ENCODE data around the gene CMKLR1.

Gene CMKLR1

GRCh38 chr12:108338915-108339657 lies at the start of gene CMKLR1:
CMKLR1 (minus strand) TSS chr12:108339311; CDS start chr12:108293591, 45,720 bp downstream.
- no peak for DNase-seq

DNA sequence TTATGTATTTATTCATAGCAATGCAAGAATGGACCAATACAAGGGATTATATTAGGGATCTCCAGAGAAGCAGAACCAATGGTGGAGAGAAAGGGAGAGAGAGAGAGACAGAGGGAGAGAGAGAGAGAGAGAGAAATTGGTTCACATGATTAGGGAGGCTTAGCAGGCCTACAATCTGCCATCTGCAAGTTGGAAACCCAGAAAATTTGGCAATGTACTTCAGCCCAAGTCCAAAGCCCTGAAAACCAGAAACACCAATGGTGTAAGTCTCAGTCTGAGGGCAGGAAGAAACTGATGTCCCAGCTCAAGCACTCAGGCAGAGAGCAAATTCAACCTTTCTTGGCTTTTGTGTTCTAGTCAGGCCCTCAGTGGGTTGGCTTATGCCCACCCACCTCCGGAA lies 48.7 kb upstream of the CMKLR1 start:
- no peak for DNase-seq

GRCh38 chr12:108386709-108387360 lies 47.7 kb upstream of the CMKLR1 start:
- peak; percentile 31 for DNase-seq

GRCh38 chr12:108382437-108382801 lies 43.3 kb upstream of the CMKLR1 start:
- no peak for DNase-seq

- DNase-seq: no peak
Observed at GRCh38 chr12:108381787-108382436, 42.8 kb upstream of the CMKLR1 start.

DNA sequence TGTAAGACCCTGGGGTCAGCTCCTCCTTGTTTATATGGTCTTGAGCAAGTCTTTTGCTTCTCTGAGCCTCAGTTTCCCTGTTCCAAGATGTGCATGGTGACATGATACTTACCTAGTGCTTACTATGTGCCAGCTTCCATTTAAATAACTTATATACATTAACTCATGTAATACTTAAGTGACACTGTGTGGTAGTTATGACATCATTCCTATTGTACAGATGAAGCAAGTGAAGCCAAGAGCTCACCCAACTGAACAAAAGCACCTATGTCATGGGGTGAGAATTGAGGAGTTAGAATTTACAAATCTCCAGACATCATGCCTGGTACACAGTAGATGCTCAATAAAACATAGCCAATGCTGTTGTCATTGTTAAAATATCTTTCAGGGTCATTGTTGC lies 41.3 kb upstream of the CMKLR1 start:
- no peak for DNase-seq

DNA sequence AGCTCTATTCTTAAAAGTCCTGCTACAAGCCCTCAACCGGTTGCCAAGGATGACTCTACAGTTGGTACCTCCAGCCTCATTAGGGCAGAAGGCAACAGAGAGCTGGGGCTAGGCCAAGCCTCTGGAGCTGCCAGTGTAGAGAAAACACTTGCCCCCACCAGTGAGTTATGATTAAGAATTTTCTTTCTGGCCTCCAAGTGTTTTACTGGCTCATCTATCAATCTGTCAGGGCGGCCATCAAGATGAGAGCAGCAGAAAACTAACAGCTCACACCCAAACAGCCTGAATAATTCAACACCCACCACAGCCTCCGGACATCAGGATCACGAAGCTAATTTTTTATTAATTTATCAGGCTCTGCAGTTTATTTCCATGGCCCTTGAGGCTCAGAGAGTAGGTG lies 40.7 kb upstream of the CMKLR1 start:
- DNase-seq: no peak

- DNase-seq: no peak
Observed at GRCh38 chr12:108378926-108379325, 39.8 kb upstream of the CMKLR1 start.

DNA sequence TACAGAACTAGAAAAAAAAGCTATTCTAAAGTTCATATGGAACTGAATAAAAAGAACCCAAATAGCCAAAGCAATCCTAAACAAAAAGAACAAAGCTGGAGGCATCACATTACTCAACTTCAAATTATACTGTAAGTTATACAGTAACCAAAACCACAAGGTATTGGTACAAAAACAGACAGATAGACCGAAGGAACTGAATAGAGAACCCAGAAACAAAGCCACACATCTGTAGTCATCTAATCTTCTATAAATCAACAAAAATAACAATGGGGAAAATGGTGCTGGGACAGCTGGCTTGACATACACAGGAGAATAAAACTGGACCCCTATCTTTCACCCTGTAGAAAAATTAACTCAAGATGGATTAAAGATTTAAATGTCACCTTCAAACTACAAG lies 38.1 kb upstream of the CMKLR1 start:
- DNase-seq: no peak

GRCh38 chr12:108375986-108376663 lies 37.0 kb upstream of the CMKLR1 start:
- no peak for DNase-seq

DNA sequence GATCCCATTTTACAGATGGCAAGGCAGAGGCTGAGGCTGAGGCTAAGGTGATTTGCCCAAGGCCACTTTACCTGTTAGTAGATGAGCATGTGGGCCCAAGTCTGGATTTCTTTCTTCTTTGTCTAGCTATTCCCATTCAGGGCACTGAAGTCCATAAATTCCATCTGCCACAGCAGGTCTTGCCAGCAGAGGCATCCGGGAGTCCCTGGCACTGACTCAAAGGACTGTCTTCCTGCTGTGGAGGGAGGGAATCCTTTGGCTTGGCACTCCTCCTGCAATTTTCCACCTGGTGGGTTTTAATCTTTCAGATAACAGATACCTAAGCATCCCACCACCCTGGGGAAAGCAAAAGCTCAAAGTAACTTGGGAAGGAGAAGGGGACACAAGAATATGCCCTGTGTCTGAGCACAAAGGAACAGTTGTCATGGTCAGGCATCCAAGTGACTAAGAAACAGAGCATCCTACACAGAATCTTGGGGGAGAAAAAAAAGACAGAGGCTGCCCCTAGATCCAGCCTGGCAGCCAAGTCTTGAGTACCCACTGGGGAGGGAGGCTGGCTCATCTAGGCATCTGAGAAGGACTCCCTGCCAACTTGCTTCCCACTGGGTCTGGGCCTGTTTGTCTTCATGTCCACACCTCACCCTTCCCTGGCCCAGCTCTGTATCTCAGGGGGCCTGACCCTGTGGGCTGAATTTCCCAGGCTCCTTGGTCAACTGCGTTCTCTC lies 35.6 kb upstream of the CMKLR1 start:
- DNase-seq: no peak

- no peak for DNase-seq
Observed at GRCh38 chr12:108373111-108373510, 34.0 kb upstream of the CMKLR1 start.

DNA sequence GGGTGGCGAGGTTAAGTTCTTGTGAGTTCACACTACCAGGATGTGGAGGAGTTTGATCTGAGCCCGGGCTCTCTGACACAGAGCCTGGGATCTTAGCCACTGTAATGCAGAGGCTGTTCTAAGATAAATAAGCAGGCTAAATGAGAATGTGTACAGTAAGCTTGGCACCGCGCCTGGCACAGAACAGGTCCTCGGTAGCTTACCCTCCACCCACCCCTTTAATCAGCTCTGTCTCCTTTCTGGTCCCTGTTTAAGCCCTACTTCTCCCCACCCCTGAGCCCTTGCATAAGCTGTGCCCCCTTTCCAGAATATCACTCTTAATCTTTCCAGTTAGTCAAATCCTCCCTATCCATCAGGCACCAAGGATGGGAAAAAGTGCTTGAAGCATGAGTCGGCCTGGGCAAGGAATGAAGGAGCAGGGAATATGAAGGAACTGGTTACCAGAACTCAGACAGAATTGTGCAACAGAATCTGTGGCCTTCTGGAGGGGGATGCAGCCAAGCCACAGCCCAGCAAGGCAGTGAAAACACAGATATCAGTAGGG lies 32.8 kb upstream of the CMKLR1 start:
- no peak for DNase-seq

GRCh38 chr12:108370415-108370814 lies 31.3 kb upstream of the CMKLR1 start:
- DNase-seq: no peak

DNA sequence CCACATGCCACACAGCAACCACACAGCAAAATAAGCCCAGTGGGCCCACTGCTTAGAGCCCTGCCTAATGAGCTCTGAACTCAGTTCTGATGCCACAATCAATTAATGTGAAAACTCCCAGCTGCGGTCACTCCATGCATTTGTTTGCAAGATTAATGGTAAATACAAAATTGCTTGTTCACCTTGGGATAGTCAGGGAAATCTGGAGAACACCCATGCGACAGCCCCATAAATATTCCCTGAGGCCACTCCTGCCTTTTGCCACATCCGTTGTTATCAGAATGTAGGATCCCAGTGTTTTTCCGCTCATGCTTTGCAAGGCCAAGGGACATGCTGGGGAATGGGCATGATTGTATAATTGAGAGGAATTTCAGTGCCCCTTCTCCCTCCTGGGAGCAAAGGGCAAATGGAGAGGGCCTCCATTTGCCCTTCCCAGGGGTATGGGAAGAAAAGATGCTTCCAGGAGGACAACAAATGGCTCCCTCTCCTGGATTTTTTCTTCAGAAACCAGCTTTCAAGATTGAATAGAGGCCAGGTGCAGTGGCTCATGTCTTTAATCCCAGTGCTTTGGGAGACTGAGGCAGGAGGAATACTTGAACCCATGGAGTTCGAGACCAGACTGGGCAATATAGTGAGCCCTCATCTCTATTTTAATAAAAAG lies 30.8 kb upstream of the CMKLR1 start:
- no peak for DNase-seq

- no peak for DNase-seq
Observed at GRCh38 chr12:108368089-108368488, 29.0 kb upstream of the CMKLR1 start.

- DNase-seq: no peak
Observed at GRCh38 chr12:108367436-108367835, 28.3 kb upstream of the CMKLR1 start.

DNA sequence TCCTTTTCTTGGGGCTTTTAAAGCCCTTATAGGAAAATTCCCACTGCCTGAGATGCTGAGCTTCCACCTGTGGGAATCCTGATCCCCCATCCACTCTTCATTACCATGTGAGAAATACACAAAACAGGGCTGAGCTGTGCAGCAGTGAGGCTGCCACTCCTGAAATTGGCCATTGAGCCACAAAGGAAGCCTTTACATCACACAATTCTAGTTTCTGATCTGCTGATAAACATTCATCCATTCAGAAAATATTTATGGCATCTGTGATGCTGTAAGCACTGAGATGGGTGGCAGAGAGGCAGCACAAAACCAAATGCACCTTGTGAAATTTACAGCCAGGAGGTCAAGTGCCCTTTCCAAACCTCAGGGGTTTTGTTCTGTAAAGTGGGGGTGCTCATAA lies 26.2 kb upstream of the CMKLR1 start:
- no peak for DNase-seq

- no peak for DNase-seq
Observed at GRCh38 chr12:108364879-108365278, 25.8 kb upstream of the CMKLR1 start.

GRCh38 chr12:108363565-108363964 lies 24.5 kb upstream of the CMKLR1 start:
- DNase-seq: no peak

DNA sequence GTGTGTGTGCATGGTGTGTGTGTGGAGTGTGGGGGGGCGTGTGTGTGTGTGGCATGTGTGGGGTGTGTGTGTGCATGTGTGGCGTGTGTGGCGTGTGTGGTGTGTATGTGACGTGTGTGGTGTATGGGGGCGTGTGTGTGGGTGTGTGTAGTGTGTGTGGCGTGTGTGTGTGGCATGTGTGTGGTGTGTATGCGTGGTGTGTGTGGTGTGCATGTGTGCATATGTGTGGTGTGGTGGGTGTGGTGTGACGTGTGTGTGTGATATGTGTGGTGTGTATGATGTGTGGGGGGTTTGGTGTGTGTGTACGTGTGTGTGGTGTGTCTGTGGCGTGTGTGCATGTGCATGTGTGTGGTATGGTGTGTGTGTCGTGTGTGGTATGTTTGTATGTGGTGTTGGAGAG lies 24.1 kb upstream of the CMKLR1 start:
- no peak for DNase-seq

GRCh38 chr12:108361606-108362005 lies 22.5 kb upstream of the CMKLR1 start:
- no peak for DNase-seq
